Head of caudate nucleus (tissue), 42 donors: Measurements from ENCODE around the gene SLC34A2.
"Not testable (repeated sequence)": the region's sequence is repeated elsewhere in the genome, so short reads cannot be mapped to it uniquely, and the experiment has no call there.

Experiments
- DNase-seq, 42 donors: peaks; one replicate each; pipeline versions ENCODE4 v3.0.0 to v3.0.0-alpha.2; 2020 to 2021; ENCODE audit warnings: mixed read lengths in 7 of 42
- intact Hi-C: fragments of 100-400 bp; cut with DNase I; formaldehyde crosslinking; loops from one replicate; pipeline ENCODE4 v1.15.0; 2022

SLC34A2 gene, protein sequence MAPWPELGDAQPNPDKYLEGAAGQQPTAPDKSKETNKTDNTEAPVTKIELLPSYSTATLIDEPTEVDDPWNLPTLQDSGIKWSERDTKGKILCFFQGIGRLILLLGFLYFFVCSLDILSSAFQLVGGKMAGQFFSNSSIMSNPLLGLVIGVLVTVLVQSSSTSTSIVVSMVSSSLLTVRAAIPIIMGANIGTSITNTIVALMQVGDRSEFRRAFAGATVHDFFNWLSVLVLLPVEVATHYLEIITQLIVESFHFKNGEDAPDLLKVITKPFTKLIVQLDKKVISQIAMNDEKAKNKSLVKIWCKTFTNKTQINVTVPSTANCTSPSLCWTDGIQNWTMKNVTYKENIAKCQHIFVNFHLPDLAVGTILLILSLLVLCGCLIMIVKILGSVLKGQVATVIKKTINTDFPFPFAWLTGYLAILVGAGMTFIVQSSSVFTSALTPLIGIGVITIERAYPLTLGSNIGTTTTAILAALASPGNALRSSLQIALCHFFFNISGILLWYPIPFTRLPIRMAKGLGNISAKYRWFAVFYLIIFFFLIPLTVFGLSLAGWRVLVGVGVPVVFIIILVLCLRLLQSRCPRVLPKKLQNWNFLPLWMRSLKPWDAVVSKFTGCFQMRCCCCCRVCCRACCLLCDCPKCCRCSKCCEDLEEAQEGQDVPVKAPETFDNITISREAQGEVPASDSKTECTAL

DNA sequence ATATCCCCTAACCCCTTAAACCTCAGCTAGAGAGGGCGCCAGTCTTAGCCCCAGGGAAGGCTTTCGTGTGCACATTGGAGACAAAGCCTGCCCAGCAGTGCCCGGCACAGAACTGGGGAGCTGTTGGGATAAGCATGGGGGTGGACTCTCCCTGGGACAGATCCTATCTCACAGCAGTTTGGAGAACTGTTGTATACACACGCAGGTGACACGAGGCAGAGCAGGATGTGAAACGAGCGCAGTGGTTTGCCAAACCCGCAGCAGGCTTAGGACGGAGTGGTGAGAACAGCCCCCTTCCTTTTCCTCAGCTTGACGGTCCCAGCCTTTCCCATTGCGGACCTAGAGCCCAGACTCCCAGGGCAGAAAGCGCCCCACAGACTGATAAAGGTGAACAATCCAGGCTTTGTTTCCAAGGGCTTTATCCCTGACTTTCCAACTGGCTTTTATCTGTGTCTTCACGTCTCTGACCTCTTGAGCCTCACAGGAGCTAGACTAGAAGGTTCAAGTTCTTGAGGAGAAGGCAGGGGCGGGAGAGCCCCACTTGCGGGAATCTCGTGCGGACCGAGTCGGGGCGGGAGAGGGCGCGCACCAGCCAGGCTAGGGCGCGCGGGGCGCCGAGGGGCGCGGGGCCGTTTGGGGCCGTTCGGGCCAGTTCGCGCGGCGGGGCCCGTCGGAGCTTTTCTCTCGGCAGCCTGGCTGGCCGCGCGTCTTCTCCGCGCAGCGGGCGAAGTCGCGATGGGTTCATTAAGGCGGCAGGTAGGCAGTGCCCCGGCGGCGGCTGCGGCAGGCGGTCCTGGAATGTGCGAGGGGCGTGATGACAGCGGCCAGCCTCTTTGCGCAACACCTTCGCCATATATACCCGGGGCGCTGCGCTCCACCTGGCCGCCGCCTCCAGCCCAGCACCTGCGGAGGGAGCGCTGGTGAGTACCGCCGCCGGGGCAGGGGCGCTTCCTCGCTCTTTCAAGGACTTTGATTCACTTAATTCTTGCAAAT is at the start of gene SLC34A2:
Gene SLC34A2, plus strand, starts transcription at position 881 of the 993 bp plus-strand sequence. CDS start 6,650 bp downstream, outside the sequence.
- intact Hi-C loops: no loop called here
- no peak for DNase-seq

DNA sequence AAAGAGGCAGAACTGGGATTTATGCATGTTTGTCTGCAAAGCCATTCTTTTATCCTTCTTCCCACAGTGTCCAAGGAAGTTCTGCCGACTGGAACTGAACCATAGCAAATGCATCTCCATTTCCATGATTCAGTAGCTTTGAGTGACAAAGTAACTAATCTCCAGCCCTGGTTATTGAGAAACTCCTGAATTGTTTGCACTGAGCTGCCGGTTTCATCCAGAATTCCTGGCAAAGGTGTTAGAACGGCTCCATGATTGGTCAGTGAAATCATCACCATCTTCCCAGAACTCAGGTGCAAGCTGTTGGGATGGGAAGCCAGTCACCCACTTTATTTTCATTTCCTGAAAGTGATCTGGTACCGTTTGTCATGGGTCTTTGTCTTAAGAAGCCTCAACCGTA is 47.0 kb upstream of the SLC34A2 start:
- no peak for DNase-seq
- intact Hi-C loops: no loop called here

DNA sequence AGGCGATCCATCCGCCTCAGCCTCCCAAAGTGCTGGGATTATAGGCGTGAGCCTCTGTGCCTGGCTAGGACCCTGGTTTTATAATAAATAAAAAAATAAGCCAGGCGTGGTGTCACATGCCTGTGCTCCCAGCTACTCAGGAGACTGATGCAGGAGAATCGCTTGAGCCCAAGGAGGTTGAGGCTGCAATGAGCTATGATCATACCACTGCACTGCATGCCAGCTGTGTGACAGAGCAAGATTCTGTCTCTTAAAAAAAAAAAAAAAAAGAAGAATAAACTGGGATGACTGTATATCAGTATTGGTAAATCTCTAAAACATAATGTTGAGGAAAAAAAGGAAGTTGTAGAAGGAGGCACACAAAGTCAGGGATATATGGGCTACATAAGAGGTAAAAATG is 45.7 kb upstream of the SLC34A2 start:
- intact Hi-C loops: no loop called here
- DNase-seq: no peak

DNA sequence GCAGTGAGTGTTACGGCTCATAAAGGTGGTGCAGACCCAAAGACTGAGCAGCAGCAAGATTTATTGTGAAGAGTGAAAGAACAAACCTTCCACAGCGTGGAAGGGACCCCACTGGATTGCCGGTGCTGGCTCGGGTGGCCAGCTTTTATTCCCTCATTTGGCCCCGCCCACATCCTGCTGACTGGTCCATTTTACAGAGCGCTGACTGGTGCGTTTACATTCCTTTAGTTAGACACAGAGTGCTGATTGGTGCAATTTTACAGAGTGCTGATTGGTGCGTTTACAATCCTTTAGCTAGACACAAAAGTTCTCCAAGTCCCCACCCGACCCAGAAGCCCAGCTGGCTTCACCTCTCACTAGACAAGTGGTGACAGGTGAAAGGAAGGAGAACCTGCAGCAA is 42.0 kb upstream of the SLC34A2 start:
- DNase-seq, intact Hi-C loops: not testable (repeated sequence)

DNA sequence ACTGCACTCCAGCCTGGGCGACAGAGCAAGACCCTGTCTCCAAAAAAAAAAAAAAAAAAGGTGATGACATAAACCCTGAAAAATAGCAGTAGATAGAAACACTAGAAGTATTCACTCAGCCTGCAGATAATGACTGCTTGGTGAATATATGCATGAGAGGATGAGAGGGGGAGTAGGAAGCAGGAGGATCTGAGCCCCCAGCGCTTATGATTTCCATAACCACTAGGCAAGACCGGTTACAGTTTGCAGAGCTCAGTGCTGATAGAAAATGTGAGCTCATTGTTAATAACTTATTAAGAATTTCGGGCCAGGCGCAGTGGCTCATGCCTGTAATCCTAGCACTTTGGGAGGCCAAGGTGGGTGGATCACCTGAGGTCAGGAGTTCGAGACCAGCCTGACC is 40.8 kb upstream of the SLC34A2 start:
- intact Hi-C loops: no loop called here
- no peak for DNase-seq

DNA sequence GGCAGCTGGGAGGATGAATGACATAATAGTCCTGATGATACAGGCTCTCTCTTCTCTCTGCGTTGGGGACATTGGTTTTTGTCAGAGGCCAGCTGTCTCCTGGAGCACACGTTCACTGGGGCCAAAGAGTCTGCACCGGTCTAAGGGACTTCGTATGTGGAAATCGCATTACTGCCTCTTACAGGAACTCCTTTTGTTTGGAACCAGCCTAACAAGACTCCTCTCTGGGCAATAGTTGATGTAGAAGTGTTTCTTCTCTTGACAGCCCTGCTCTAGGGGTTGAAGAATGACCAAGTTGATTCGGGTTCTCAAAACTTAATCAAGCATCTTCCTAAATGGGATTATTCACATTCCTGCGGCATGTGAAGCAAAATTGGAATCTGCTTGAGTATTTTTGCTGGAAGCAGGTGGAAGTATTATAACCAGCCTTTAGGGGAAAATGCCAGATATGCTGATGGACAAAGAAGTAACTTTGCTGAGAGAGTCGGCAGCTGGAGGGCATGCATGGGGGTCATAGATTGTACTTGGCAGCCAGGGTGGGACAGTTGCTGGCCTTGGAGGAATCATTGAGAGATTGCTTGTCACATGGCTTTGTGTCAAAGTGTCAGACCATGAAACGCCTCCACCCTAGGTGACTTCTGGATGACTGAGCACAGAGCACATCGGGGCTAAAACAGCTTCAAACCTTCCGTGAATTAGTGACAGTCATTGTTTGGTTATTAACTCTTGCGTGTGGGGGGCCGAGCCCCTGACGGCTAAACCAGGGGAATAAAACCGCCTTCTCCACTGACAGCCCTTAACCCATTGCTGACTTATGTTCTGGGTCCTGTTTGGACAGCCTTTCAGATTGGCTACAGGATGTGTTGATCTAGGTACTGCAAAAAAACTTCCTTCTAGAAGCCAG is 34.4 kb upstream of the SLC34A2 start:
- intact Hi-C loops: no loop called here
- no peak for DNase-seq

DNA sequence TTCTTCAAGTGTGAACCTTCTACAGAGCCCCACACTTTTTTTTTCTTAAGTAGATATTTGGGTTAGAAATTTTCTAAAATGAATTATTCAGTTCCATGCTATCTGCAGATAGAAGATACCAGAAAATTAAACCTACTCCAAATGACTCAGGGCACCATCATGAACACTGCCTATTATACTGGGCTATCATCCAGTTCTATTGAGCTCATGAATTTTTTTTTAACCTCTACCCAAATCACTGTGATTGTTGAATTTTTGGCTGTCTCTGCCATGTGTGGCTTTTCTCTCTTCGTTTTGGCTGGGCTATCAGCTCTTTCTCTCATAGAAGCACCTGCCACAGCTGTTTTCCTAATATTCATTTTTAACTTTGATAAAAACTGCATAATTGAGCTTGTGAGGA is 31.0 kb upstream of the SLC34A2 start:
- no peak for DNase-seq
- intact Hi-C loops: no loop called here

DNA sequence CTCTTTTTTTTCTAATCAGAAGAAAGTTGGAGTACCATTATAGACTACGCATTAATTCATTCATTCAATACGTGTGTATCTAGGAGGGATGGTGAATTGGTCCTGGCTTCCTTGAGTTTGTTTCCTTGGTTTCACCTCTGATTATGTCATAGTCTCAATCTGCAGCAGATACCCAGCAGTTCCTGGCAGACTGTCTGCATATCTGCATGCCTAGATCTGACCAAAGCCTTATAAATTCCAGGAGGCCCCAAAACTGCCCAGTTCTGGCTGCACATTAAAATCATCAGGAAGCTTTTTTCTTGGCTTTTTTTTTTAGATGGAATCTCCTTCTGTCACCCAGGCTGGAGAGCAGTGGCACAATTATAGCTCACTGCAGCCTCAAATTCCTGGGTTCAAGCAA is 27.2 kb upstream of the SLC34A2 start:
- intact Hi-C loops: no loop called here
- DNase-seq: no peak

DNA sequence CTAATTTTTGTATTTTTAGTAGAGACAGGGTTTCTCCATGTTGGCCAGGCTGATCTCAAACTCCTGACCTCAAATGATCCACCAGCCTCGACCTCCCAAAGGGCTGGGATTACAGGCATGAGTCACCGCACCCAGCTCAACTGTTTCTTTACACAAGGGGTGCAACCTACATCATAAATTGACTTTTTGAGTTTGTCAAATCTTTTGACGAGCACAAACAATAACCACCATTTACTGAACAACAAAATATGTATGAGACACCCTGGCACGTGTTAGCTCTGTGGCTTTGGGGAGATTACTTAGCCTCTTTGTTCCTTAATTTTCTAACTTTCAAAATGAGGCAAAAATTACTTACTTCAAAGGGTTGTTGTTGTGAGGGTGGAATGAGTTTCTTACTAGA is 23.5 kb upstream of the SLC34A2 start:
- intact Hi-C loops: no loop called here
- DNase-seq: no peak

DNA sequence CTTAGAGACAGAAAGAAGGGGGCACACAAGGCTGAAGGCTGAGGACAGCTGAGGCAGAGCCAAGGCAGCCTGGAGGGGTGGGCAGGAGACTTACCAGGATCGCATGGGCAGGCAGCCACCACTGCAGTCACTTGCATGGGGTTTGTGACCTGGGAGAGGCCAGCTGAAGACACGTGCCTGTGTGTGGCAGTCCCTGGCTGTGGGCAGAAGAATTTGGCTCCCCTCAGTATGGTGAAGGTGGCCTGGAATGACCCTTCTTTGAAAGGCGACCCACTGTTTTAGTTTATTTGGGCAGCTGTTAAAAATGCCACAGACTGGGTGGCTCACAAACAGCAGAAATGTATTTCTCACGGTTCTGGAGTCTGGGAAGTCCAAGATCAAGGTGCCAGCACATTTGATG is 22.1 kb upstream of the SLC34A2 start:
- intact Hi-C loops: no loop called here
- DNase-seq: no peak

DNA sequence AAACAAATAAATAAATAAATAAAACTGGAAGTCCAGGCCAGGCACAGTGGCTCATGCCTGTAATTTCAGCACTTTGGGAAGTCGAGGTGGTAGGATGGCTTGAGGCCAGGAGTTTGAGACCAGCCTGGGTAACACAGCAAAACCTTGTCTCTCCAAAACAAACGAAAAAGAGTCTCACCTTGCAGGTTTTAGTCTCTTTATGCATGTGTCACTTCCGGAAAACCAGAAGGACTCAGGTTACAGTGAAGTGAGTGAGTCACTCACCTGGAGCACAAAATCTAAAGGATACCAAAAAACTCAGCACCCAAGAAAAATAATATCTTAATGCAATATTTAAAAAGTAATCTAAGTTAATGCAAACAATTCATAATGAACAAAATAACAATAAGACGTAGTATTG is 20.1 kb upstream of the SLC34A2 start:
- intact Hi-C loops: no loop called here
- DNase-seq: no peak

DNA sequence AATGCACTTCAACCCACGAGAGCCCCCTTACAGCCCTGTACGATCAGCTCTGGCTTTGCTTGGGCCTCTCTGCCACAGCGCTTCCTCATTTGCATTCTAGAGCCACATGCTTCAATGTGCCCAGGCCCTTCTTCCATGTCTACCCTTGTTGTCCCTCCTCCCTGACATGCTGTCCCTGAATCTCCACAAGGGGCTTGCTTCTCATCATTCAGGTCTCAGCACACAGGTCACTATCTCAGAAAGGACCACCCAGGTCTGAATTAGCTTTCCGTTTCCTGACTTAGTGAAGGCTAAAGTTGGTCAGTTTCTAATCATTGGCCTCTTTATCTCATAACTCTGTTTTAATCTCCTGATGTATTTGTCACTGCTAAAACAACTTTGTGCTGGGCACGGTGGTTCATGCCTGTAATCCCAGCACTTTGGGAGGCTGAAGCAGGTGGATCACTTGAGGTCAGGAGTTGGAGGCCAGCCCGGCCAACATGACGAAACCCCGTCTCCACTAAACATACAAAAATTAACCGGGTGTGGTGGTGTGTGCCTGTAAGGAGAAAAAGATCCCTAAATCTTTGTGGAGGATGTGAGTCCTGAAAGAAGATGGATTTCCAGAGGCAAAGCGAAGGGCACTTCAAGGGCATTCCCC is 17.9 kb upstream of the SLC34A2 start:
- intact Hi-C loops: no loop called here
- DNase-seq: no peak

DNA sequence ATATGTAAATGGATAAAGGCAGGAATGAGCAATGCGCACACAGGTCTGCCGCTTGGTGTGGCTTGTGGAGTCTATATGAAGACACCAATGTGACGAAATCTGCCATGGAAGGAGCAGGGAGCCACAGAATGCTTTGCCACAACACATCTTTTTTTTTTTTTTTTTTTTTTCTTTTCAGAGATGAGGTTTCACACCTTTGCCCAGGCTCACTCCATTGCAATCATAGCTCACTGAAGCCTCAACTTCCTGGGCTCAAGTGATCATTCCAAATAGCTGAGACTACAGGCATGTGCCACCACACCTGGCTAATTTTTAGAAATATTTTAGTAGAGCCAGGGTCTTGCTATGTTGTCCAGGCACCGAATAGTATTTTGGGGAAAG is 17.4 kb upstream of the SLC34A2 start:
- DNase-seq: no peak

DNA sequence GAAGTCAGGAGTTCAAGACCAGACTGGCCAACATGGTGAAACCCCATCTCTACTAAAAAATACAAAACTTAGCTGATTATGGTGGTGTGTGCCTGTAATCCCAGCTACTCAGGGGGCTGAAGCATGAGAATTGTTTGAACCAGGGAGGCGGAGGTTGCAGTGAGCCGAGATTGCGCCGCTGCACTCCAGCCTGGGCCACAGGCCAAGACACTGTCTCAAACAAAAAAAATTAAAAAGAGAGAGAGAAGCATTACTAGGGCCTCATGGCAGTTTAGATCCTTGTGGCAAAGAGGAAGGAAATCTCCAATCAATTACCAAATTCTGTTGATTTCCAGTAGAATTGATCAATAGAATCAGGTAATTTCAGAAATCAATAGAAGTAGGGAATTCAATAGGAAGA is 16.8 kb upstream of the SLC34A2 start:
- intact Hi-C loops: no loop called here
- DNase-seq: no peak

More for the DNA sequence above, 17.4 kb upstream of the SLC34A2 start:
- intact Hi-C loops: no loop called here

DNA sequence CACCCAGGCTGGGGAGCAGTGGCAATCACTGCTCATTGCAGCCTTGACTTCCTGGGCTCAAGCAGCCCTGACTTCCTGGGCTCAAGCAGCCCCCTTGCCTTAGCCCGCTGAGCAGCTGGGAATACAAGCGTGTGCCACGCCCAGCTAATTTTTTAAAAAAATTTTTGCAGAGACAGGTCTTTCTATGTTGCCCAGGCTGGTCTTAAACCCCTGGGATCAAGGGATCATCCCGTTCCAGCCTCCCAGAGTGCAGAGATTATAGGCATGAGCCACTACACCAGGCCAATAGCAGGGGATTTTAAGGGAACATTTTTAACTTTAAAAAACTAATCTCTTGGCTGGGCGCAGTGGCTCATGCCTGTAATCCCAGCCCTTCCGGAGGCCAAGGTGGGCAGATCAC is 5.3 kb upstream of the SLC34A2 start:
- DNase-seq: no peak
- intact Hi-C loops: no loop called here

DNA sequence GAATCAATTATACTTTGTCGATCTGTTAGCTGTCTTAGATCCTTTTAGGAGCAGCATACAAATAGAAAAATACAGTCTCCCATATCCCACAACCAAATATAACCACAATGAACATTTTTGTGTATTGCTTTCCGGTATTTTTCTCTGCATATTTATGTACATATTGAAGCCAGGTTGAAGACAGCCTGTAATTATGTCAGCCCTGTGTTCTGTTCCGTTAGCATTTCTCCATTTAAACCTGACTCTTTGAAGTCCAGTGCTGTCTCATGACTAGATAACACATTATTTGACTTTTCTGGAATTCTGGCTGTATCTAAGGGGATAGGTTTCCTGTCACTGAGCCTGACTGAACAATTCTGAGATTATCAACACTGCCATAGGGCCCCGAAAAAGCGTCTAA is 4.0 kb upstream of the SLC34A2 start:
- no peak for DNase-seq
- intact Hi-C loops: no loop called here

DNA sequence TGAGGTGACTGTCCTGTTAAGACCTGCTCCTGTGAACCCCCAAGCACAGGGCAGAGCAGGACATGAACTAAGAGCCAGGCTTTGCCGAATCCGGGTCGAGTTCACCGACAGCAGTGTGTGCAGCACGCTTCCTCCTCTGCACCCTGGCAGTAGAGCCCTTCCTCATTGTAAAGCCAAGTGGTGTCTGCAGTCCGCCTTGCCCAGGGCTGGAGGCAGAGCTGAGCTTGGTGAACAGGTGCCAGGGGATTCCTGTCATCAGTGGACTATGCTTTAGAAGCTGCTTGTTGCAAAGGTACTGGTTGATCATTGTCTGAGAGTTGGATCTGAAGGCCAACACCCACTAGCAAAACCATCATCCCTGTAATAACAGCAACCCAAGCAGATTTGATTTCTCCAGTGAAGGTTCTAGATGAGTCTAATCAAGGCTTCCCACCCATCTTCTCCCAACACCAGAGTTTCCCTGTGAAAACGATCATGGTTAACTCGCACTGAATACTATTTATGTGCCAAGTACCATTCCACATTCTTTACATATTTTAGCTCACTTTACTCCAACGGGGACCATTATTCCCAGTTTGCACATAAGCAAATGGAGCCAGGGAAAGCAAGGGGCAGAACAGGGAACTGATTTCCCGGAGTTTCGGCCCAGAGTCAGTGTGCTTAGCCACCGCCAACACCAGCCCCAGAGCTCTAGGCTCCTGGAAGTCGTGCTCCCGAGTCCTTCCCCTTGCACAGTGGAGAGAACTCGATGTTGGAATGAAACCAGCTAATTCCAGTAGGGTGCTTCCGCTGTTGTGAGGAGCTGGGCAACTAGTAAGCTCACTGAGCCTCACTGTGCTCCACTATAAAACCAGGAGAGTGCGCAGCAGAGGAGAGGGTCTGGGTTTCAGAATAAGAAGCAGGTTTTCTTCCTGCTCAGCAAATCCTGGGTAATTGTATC is 1.4 kb upstream of the SLC34A2 start:
- intact Hi-C loops: no loop called here
- no peak for DNase-seq
